NK-92 treated with Interleukin-12 subunit alpha and Interleukin-12 subunit beta, amount 100 ng/mL, for 24 hours (cell line): ENCODE measurements around the gene FGR.

Source experiments
- DNase-seq: peaks from one replicate; lab custom pipeline; 2025; lab: John Stamatoyannopoulos, UW

FGR gene

DNA sequence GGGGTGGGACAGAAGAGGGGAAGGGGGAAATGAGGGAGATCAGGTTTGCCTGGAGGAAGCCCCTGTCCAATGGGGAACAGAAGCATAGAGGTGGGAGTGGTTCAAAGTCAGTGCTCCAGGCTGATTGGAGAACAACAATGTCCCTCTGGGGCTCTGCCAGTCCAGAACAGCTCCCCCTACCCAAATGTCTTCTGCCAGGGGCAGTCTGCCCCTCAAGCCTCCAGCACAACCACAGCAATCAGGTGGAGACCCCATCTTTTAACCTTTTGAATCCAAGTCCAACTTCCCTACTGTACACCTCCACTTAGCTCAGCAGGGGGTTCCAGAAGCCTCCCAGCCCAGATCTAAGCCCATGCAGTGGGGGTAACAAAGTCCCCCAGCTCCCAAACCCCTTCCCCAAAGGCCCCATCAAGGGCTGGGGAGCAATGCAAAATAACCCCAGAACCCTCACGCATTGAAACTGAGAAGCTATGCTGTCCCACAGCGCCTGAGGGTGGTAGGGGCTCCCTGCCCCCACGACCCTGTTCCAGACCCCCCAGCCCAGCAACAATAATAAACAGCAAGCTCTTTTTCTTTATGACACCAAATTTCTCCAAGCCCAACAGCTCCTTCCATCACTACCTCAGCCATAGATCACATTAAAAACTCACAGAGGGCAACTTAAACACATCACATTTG is 34.3 kb downstream of the FGR start:
- no peak for DNase-seq

GRCh38 chr1:27599605-27600497 is 35.1 kb downstream of the FGR start:
- no peak for DNase-seq

GRCh38 chr1:27598902-27599528 is 36.0 kb downstream of the FGR start:
- DNase-seq = no peak

DNA sequence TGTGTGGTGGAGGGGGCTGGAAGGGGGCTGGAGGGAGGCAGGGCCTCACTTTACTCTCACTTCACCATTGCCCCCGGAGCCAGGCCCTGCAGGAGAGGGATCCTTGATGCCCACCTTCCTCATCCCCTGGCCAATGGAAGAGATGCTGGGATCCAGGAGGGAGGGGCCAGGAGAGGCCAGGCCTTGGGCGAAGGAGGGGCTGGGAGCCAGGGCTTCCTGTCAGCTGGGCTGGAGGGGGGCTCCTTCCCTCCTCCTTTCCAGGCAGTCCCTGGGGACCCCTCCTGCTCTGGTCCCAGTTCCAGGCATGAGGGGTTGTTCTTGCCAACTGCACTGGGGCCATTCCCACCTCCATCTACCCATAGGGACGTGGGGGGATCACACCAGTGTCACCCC is 36.7 kb downstream of the FGR start:
- DNase-seq = no peak

DNA sequence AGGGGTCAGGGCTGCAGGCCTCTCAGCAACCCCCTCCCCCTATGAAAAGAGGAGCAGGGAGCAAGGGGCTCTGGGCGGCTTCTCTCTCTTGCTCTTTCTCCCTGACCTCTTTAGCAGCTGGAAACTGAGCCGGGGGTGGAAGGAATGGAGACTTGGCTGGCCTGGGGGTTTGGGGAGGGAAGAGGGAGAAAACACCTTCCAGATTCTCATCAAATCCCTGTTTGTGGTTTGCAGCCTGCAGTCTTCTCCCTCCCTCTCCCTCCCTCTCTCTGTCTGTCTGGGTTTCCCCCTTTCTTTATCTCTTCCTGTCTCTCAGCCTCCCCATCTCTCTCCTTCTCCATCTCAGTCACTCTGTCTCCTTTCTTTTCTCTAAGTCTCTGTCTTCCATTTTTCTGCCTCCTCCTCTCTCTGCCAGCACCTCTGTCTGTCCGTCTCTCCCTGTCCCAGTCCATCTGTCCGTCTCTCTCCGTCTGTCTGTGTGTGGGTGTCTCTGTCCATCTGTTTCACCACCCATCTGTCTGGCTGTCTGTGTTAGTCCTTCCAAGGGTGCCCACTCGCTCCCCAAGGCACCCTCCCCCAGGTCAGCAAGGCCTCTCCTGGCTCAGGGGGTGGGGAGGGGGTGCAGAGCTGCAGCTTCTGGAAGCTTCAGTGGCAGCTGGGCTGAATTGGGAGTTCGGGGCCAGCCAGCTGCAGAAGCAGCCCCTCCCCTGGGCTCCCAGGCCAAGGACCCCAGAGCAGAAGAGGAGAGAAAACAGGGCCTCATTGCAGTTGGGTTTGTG is 37.3 kb downstream of the FGR start:
- DNase-seq = no peak

DNA sequence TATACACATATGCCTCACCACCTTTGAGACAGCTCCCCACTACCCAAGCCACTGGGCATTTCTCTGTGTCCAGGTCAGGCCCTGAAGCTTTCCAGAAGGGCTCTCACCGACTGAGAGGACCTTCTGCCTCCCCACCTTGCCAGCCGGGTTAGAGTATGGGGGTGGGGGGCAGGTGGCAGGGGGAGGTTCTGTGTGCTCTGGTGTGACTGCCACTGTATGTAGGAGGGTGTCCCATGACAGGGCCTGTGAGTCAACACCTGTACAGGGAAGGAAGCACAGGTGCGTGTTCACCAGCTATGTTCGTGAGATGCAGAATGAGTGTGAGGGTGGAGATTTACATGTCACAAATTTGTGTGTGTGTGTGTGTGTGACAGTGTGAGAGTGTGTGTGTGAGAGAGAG is 38.0 kb downstream of the FGR start:
- no peak for DNase-seq

DNA sequence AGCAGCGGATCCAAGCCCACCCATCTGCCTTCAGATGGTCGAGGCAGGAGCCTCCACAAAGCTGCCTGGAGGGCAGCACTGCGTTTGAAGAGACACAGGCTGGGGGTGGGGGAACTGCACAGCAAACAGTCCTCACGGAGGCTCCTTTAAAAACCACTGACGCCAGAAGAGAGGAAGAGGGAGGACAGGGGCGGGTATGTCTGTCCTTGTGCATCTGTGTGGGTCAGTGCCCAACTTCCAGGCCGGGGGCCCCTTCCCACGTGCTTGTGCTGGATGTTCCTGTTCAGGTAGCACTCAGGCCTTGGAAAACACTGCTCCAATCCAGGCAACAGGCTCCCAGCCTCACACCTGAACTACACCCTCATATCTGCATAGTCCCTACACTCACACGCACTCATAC is 38.7 kb downstream of the FGR start:
- DNase-seq = no peak

DNA sequence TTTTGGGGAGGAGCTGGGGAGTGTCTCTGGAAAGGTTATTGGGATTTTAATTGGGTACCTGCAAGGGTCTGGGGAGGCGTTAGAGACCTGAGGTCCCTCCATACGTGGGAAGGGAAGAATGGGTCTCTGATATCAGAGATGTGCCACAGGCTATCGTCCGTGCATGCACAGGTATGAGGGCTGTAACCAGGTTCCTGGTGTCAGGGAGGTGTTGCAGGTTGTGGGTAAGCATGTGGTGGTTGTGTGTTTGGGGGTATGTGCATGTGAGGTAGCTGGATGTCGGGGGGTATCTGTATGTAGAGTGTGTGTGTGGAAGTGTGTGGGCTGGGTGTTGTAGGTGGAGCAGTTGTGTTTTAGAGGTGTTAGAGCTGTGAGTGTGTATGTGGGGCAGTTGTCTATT is 39.4 kb downstream of the FGR start:
- no peak for DNase-seq

GRCh38 chr1:27594564-27595510 is 40.1 kb downstream of the FGR start:
- DNase-seq = peak; percentile 38

DNA sequence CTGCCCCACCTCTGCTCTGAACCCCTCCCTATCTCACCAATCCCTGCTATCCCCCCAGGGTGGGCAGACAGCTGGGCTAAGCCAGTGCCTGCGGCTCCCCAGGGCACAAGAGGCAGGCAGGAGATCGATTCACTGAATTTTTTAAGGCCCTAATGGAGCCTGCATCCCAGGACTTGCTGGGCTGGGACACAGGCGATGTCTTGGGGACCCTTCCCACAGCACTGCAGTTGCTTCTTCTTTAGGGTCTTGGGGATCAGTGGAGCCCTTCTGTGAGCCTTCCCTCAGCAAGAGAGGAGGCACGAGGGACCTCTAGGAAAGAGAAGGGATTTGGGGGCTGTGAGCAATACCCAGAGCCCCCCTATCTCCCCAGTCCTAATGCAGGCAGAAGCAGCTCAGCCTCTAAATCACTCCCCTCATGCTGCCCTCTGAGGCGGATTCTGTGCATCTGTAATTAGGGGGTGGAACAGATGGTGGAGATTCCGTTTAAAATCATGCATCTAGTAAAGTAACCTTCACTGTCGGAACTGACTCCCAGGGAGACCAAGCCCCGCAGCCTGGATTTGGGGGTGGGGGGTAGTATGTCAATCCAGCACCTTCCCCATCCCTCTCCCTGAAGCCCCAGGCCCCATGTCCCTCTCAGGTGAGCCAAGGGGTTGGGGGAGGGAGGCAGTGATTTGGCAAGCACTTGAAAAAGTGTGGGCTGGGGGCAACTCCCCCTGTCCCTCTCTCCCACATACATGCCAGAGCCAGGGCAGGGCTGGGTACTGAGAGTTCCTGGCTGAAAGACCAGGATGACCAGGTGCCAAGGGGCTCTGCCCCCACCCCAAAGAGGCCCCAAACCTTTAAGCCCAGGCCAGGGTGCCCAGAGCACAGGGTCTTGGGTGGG is 41.1 kb downstream of the FGR start:
- no peak for DNase-seq

- DNase-seq = no peak
These were observed 41.9 kb downstream of the FGR start for GRCh38 chr1:27592931-27593677.

GRCh38 chr1:27592232-27592930 is 42.6 kb downstream of the FGR start:
- DNase-seq = no peak

- DNase-seq = no peak
These were observed 43.4 kb downstream of the FGR start for GRCh38 chr1:27591622-27592021.

DNA sequence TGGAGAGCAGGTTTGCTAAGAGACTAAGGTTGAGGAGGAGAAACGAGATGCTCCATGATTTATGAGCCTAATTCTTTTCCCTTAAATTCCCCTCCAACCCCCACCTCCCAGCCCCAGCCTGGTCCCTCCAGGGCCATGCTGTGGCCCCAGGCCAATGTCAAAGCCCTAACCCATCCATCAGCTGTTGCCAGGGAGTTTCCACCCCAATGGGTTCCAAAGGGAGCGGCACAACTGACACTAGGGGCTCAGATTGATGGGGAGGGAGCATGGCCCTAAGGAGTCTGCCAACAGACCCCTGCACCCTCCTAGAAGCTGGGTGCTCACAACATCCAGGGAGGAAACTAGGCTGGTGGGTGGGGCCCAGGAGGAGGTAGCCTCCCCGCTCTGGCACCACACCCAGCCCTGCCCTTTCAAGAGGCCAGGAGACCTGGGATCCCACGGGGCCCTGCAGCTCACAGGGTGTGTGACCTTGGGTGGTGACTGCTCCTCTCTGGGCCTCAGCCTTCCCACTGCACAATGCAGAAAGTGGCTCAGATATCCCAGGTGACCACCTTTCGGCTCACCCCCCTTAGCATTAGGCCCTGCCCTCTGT is 44.0 kb downstream of the FGR start:
- no peak for DNase-seq

DNA sequence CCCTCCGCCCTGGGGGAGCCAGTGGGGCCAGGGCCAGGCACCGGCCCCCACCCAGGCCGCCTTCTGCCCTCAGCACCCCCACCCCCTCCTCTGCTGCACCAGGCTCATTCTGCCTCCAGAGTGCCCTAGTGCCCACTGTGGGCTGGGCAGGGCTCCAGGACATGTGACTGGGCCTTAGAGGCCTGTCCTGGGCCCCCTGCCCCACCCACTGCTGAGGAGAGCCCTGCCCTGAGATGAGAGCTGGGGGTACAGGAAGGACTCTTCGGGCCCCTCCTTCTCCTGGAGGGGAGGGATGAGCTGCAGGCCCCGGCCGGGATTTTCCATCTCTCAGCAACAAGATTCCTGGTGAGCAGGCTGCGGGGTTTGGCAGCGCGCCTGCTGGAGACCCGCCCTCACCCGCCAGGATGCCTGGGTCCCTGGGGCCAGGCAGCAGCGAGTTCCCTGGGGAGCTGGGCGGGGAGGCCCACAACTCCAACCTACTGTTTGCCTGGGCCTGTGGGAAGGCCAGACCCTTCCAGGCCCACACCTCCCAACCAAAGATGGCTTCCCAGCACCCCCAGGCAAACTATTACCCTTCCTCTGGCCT is 45.1 kb downstream of the FGR start:
- no peak for DNase-seq

GRCh38 chr1:27589441-27589840 is 45.5 kb downstream of the FGR start:
- DNase-seq = no peak

DNA sequence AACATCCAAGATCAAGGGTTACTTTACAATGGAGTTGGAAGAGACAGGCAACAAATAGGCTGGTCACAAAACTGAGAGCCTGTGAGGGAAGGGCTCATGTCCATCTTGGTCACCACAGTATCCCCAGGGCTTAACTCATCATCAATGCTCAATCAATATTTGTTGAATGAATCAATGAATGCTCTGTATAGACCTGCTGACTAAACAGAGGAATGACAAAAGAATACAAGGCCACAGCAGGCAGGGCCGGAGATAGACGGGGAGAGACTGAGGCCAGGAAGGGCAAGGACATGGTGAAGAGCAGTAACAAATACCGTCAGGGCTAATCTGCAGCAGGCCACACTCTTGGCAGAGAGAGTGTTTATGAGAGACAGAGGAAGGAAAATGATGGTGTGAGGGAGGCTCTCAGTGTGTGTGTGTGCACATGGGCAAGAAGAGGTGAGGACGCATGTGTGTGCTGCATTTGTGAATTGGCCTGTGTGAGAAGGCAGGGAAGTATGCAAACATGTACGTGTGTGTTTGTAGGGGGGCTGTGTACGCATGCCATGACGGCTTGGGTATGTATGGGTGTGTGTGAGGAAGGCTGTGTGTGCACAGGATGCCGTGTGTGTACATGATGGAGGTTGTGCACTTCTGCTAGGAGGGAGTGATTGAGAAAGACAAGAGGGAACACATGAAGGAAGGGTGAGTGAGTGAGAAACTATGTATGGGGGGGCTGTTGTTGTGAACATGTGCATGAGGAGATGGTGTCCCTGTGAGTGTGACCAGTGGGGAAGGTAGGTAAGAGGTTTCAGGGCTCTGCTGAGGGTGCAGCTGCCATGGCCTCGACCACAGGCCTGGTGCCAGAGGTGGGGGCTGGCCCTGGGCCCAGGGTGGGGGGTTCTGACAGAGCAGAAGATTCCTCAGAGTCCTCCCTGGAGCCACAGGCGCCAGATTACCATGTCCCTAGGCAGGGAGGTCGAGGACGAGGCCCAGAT is 46.4 kb downstream of the FGR start:
- no peak for DNase-seq
